DMS53 treated with DMSO at 0.1 percent for 48 hours (cell line): ENCODE results near the gene IL2RG.

Source experiments
- DNase-seq: peaks from one replicate; lab custom pipeline; 2025; ENCODE audit not compliant: unreplicated experiment; lab: John Stamatoyannopoulos, UW

Gene IL2RG

GRCh38 chrX:71111141-71111843, at the start of gene IL2RG:
TSS of gene IL2RG (minus strand) at chrX:71111577. CDS start at chrX:71111539, 38 bp downstream.
- DNase-seq = no peak

- DNase-seq = no peak
These were observed 49.1 kb upstream of the IL2RG start for GRCh38 chrX:71160475-71160874.

- DNase-seq = no peak
These were observed 48.0 kb upstream of the IL2RG start for GRCh38 chrX:71159335-71159734.

GRCh38 chrX:71158603-71159002, 47.2 kb upstream of the IL2RG start:
- DNase-seq = no peak

GRCh38 chrX:71154641-71155040, 43.3 kb upstream of the IL2RG start:
- DNase-seq = no peak

GRCh38 chrX:71154196-71154595, 42.8 kb upstream of the IL2RG start:
- DNase-seq = no peak

GRCh38 chrX:71151366-71151765, 40.0 kb upstream of the IL2RG start:
- no peak for DNase-seq

GRCh38 chrX:71148278-71148663, 36.9 kb upstream of the IL2RG start:
- no peak for DNase-seq

- no peak for DNase-seq
These were observed 36.3 kb upstream of the IL2RG start for GRCh38 chrX:71147496-71148277.

GRCh38 chrX:71144651-71145050, 33.3 kb upstream of the IL2RG start, which contains the start of gene NLGN3:
TSS of gene NLGN3 (plus strand) at chrX:71144841. CDS start at chrX:71147750, 2,909 bp downstream.
- DNase-seq = no peak

- DNase-seq = no peak
These were observed 32.1 kb upstream of the IL2RG start for GRCh38 chrX:71143508-71143907.

GRCh38 chrX:71140440-71140839, 29.1 kb upstream of the IL2RG start:
- DNase-seq = no peak

- no peak for DNase-seq
These were observed 20.1 kb upstream of the IL2RG start for GRCh38 chrX:71131510-71131909.

- peak; percentile 30 for DNase-seq
These were observed 17.8 kb upstream of the IL2RG start for GRCh38 chrX:71128915-71129765.

- no peak for DNase-seq
These were observed 16.9 kb upstream of the IL2RG start for GRCh38 chrX:71128166-71128833.

GRCh38 chrX:71118985-71119535, 7.7 kb upstream of the IL2RG start:
- no peak for DNase-seq

- DNase-seq = peak; percentile 55
These were observed 6.9 kb upstream of the IL2RG start, which contains the start of gene MED12 for GRCh38 chrX:71118032-71118984. TSS of gene MED12 (plus strand) at chrX:71118596. CDS start at chrX:71118755, 159 bp downstream.

GRCh38 chrX:71117358-71117757, 6.0 kb upstream of the IL2RG start:
- no peak for DNase-seq

GRCh38 chrX:71111921-71112431, 599 bp upstream of the IL2RG start:
- no peak for DNase-seq
